Lower lobe of right lung (tissue), 2 donors: ENCODE measurements around the gene LYRM2. TPM values are rescaled to one million over a fixed set of nuclear protein-coding genes. Genes with fewer than 3 reads are reported as not detected.

ENCODE experiments used
- ATAC-seq, 2 donors: fragments of 200-7000 bp; cut with Tn5 transposase; one replicate each; pipeline ENCODE4 v1.9.1; 2020 to 2022; ENCODE audit warnings: mild to moderate bottlenecking in 2 of 2, moderate library complexity in 2 of 2
- DNase-seq: peaks from one replicate; pipeline ENCODE4 v3.0.0-alpha.2; 2020
- H3K27ac ChIP-seq: fragments of 200-600 bp; one replicate; pipeline ENCODE4 v1.8.0; 2022
- H3K27me3 ChIP-seq: fragments of 200-600 bp; one replicate; pipeline ENCODE4 v1.8.0; 2022; ENCODE audit warnings: low read depth
- H3K36me3 ChIP-seq: fragments of 200-600 bp; one replicate; pipeline ENCODE4 v1.8.0; 2022; ENCODE audit warnings: mild to moderate bottlenecking
- H3K4me1 ChIP-seq: fragments of 200-600 bp; one replicate; pipeline ENCODE4 v1.8.0; 2022
- H3K4me3 ChIP-seq: fragments of 200-600 bp; one replicate; pipeline ENCODE4 v1.8.0; 2022; ENCODE audit warnings: mild to moderate bottlenecking
- H3K9me3 ChIP-seq: fragments of 200-600 bp; one replicate; pipeline ENCODE4 v1.8.0; 2022
- CTCF ChIP-seq: fragments of 200-600 bp; IDR thresholded peaks from one replicate; pipeline ENCODE4 v1.8.0; 2022; ENCODE audit warnings: antibody characterized with exemption, mild to moderate bottlenecking
- intact Hi-C: fragments of 100-400 bp; cut with DNase I; formaldehyde crosslinking; loops from one replicate; pipeline ENCODE4 v1.11.0; 2022
- total RNA-seq: library from RNA; stranded (reverse); fragmentation: NEBNext Ultra II Directional; extraction: Animal tissue kit (Norgen Biotek cat#: 25700); gene quantifications from one replicate; pipeline ENCODE4 v1.2.1, GENCODE V29; 2021
- donor health status: DM: no; HTN: yes; CAD: no; lungs with severe emphysema.

The LYRM2 gene
- total RNA-seq, 1 donor from 2014 or later: 35.5 TPM

DNA sequence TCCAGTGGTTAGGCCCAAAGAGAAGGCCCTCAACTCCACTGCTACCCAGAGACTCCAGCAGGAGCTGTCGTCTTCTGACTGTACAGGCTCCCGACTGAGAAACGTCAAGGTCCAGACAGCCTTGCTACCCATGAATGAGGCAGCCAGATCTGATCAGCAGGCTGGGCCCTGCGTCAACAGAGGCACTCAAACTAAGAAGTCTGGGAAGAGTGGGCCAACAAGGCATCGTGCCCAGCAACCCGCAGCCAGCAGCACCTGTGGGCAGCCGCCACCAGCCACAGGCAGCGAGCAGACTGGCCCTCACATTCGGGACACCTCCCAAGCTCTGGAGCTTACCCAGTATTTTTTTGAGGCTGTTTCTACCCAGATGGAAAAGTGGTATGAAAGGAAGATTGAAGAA lies 8.1 kb downstream of the LYRM2 start:
- no peak for TF ChIP-seq CTCF
- DNase-seq (no peak), ATAC-seq (no peak)
- Histone ChIP-seq H3K9me3 (no peaks in the 10 kb centered on the region), H3K36me3 (peaks cover 53% of the 10 kb centered on the region), H3K27ac (no peak overlapping the region), H3K4me3 (no peak overlapping the region), H3K27me3 (no peaks in the 10 kb centered on the region), H3K4me1 (no peaks in the 10 kb centered on the region)
- intact Hi-C loops: no loop called here

DNA sequence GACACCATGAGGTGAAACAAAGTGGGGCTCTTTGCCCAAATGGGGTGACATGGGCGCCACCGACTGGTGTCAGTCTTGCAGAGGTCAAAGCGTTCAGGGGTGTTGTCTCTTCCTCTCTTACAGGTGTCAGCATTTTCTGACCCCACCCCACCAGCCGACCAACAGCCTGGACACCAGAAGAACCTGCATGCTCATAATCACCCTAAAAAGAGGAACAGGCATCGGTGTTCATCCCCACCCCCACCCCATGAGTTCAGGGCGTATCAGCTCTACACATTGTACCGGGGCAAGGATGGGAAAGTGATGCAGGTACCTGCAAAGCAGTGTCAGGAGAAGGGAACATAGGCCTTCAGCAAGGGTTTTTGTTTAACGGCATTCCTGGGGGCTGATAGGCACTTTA lies 14.8 kb downstream of the LYRM2 start:
- intact Hi-C loops: no loop called here
- H3K36me3 ChIP-seq: peaks cover 40% of the 10 kb centered on the region
- ATAC-seq: no peak

GRCh38 chr6:89619567-89619966 lies 19.0 kb downstream of the LYRM2 start:
- no peak for TF ChIP-seq CTCF
- Histone ChIP-seq H3K27ac (no peak overlapping the region), H3K4me3 (no peak overlapping the region), H3K9me3 (no peaks in the 10 kb centered on the region), H3K27me3 (no peaks in the 10 kb centered on the region), H3K36me3 (peaks cover 16% of the 10 kb centered on the region), H3K4me1 (no peaks in the 10 kb centered on the region)
- intact Hi-C loops: no loop called here
- DNase-seq (no peak), ATAC-seq (no peak)

More for the DNA sequence above, 14.8 kb downstream of the LYRM2 start:
- no peaks in the 10 kb centered on the region for H3K9me3 ChIP-seq
- no peaks in the 10 kb centered on the region for H3K27me3 ChIP-seq
- no peaks in the 10 kb centered on the region for H3K4me1 ChIP-seq
- H3K27ac ChIP-seq: no peak overlapping the region
- TF ChIP-seq CTCF: no peak
- H3K4me3 ChIP-seq: no peak overlapping the region
- DNase-seq: no peak

DNA sequence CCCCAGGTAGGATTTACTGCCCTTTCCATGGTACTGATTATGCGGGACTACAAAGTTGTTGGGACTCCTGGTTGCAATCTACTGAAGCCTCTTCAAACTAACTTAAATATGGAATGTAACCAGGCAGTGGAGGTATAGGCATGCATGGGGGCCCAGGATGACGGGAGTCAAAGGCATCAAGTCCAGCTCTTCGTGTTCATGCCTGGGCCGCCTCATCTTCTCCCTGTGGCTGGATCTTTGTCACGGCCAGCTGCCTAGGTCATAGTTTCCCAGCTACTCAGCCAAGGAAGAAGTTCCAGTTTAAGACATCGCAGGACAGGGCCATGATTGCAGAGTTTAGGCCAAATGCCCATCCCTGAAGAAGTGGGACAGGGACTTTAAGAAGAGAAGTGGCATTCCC lies 20.5 kb downstream of the LYRM2 start:
- H3K9me3 ChIP-seq: no peaks in the 10 kb centered on the region
- H3K4me1 ChIP-seq: no peaks in the 10 kb centered on the region
- H3K36me3 ChIP-seq: peaks cover 9% of the 10 kb centered on the region
- ATAC-seq: no peak
- no peaks in the 10 kb centered on the region for H3K27me3 ChIP-seq
- intact Hi-C loops: no loop called here
- H3K27ac ChIP-seq: no peak overlapping the region
- no peak overlapping the region for H3K4me3 ChIP-seq
- no peak for DNase-seq
- no peak for TF ChIP-seq CTCF

- DNase-seq (no peak), ATAC-seq (no peak)
- no peak overlapping the region for H3K27ac ChIP-seq
- intact Hi-C loops: no loop called here
- no peak for TF ChIP-seq CTCF
- peaks cover 9% of the 10 kb centered on the region for H3K36me3 ChIP-seq
- H3K4me1 ChIP-seq: no peaks in the 10 kb centered on the region
- no peak overlapping the region for H3K4me3 ChIP-seq
- no peaks in the 10 kb centered on the region for H3K27me3 ChIP-seq
- no peaks in the 10 kb centered on the region for H3K9me3 ChIP-seq
Observed at GRCh38 chr6:89616531-89616930, 22.0 kb downstream of the LYRM2 start.

- H3K9me3 ChIP-seq: no peaks in the 10 kb centered on the region
- intact Hi-C loops: no loop called here
- ATAC-seq (no peak), DNase-seq (no peak)
- no peak for TF ChIP-seq CTCF
- no peaks in the 10 kb centered on the region for H3K27me3 ChIP-seq
- no peak overlapping the region for H3K27ac ChIP-seq
- H3K36me3 ChIP-seq: peaks cover 9% of the 10 kb centered on the region
- no peaks in the 10 kb centered on the region for H3K4me1 ChIP-seq
- no peak overlapping the region for H3K4me3 ChIP-seq
Observed at GRCh38 chr6:89615882-89616281, 22.7 kb downstream of the LYRM2 start.
